ENCODE results near the gene RHBDL3. TPM values are rescaled to one million over a fixed set of nuclear protein-coding genes. Genes with fewer than 3 reads are reported as not detected.
A peak's percentile ranks its signal among the peaks of the same experiment; 100 is the strongest.

The RHBDL3 gene
- polyA plus RNA-seq, 1 experiment = 0.01 TPM

DNA sequence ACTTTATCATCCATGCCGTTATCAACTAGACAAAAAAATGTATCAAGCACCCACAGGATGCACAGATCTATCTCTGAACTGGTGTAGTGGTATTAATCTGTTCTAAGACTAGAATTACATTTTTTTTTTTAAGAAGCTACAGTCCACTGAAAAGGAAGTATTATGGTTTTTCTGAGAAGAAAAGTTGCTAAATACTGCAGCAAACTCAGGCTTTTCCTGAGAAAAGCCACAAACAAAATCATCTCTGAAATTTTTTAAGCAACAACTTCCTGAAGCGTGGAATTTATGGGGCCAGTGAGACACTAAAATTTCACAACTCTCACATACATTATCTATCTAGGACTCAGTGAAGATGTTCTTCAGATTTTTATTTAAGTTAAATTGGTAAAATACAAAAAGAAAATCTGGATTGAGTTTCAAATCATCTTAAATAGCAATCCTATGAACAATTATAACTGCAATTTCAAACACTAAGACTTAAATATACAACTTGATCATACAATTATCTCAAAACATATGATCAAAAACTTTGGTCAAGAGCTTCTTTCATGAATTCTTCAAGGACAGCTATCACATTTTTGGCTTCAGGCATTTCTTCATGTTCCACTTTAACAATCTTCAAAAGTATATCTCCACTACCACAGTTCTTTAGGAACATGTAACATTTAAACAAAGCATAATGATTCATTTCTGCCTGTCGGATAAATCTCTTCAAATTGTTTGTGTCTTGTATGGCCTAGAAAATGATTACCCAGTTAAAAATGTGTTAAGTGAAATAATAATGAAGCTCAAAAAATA lies 65.8 kb downstream of the RHBDL3 start:
- no peak for DNase-seq (ENCODE audit: low read depth)
- H3K36me3 ChIP-seq (ENCODE audit: control insufficient read depth, insufficient read depth, low read length) = no peaks in the 10 kb centered on the region
- H3K27me3 ChIP-seq (ENCODE audit: control insufficient read depth, insufficient read depth, low read length) = no peaks in the 10 kb centered on the region
- no peak overlapping the region for H3K4me3 ChIP-seq (ENCODE audit: low read depth, low read length)
- ChIA-PET POLR2A (interaction anchor here (0.6 kb wide), 1 partner anchor 18 kb away, joined by 5 read pairs; no protein-coding TSS in a partner anchor), CTCF (interaction anchor here (2.6 kb wide), 1 partner anchor 12 kb away, joined by 12 read pairs; no protein-coding TSS in a partner anchor)
- TF ChIP-seq, protein P1, sequence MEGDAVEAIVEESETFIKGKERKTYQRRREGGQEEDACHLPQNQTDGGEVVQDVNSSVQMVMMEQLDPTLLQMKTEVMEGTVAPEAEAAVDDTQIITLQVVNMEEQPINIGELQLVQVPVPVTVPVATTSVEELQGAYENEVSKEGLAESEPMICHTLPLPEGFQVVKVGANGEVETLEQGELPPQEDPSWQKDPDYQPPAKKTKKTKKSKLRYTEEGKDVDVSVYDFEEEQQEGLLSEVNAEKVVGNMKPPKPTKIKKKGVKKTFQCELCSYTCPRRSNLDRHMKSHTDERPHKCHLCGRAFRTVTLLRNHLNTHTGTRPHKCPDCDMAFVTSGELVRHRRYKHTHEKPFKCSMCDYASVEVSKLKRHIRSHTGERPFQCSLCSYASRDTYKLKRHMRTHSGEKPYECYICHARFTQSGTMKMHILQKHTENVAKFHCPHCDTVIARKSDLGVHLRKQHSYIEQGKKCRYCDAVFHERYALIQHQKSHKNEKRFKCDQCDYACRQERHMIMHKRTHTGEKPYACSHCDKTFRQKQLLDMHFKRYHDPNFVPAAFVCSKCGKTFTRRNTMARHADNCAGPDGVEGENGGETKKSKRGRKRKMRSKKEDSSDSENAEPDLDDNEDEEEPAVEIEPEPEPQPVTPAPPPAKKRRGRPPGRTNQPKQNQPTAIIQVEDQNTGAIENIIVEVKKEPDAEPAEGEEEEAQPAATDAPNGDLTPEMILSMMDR (IDR thresholded peaks at IDR 0.05; ENCODE audit: insufficient read depth, low read depth, low read length) = no peak

DNA sequence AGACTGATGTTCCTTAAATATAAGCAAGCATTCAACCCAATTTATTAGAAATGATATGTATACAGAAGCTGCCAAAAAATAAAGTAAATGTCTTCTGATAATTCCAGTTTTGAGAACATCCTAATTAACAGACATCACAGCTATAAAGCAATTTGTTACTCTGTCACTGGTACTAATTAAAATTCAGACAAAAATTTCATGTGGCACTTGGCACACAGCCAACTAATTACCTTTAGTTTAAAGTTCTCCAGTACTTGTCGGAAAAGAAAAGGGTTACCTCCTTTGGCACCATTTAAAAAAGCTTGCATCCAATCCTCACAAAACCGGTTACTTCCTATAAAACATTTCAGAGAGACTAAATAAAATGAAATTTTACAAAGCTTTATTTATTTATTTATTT lies 67.6 kb downstream of the RHBDL3 start:
- Histone ChIP-seq H3K27me3 (ENCODE audit: control insufficient read depth, insufficient read depth, low read length) (no peaks in the 10 kb centered on the region), H3K4me3 (ENCODE audit: low read depth, low read length) (no peak overlapping the region), H3K36me3 (ENCODE audit: control insufficient read depth, insufficient read depth, low read length) (no peaks in the 10 kb centered on the region)
- DNase-seq (ENCODE audit: low read depth) = no peak
- CTCF ChIA-PET = no interaction called here
- TF ChIP-seq, protein P1 (IDR thresholded peaks at IDR 0.05; ENCODE audit: insufficient read depth, low read depth, low read length) = no peak
- POLR2A ChIA-PET = no interaction called here

DNA sequence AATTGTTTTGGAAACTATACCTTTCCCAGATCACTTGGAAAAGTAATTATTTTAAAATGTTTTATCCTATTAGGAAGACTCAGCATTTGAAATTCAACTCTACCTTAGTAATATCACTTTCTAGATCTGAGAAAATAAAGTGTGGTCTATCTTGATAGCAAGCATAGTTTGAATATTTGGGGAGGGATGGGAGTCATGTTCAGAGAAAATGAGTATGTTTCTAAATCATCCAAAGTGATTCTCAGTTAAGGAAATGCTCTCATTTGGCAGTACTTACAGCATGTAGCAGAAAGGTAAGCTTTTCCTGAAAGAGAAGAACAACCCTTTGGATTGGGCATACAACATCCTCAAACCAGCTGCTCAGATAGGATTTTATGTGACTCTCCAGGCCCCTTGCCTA lies 69.4 kb downstream of the RHBDL3 start:
- H3K27me3 ChIP-seq (ENCODE audit: control insufficient read depth, insufficient read depth, low read length) = no peaks in the 10 kb centered on the region
- no peak for DNase-seq (ENCODE audit: low read depth)
- ChIA-PET CTCF (interaction anchor here (1.5 to 1.8 kb wide), 2 partner anchors 15 to 109 kb away, joined by 4 to 6 read pairs; partner anchors contain the start of gene PSMD11), POLR2A (interaction anchor here (1.2 kb wide), 1 partner anchor 16 kb away, joined by 18 read pairs; no protein-coding TSS in a partner anchor)
- no peaks in the 10 kb centered on the region; the same call in 1 of the 2 replicates for H3K36me3 ChIP-seq (ENCODE audit: control insufficient read depth, insufficient read depth, low read length)
- no peak overlapping the region for H3K4me3 ChIP-seq (ENCODE audit: low read depth, low read length)
- TF ChIP-seq, protein P1 (IDR thresholded peaks at IDR 0.05; ENCODE audit: insufficient read depth, low read depth, low read length) = no peak

DNA sequence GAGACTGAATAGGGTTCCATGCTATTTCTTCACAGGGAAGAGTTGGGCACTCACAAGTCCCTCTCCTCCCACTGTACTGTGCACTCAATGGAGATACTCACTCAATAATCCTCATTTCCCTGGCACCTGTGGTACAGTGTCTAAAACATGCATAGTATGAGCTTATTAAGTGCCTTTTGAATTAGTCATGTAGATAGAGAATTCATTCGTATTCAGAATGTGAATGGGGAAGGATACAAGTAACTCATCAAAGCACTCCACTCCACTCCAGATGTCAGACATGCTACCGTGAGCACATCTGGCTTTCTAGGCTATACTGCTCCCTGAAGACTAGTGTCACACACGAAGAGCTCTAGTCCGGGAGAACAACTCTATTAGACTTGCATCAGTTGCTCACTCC lies 70.1 kb downstream of the RHBDL3 start:
- Histone ChIP-seq H3K4me3 (ENCODE audit: low read depth, low read length) (no peak overlapping the region), H3K27me3 (ENCODE audit: control insufficient read depth, insufficient read depth, low read length) (no peaks in the 10 kb centered on the region), H3K36me3 (ENCODE audit: control insufficient read depth, insufficient read depth, low read length) (no peaks in the 10 kb centered on the region; the same call in 1 of the 2 replicates)
- DNase-seq (ENCODE audit: low read depth) = peak; percentile 71
- ChIA-PET POLR2A (interaction anchor here (0.6 to 1.2 kb wide), 2 partner anchors 15 to 125 kb away, joined by 3 to 18 read pairs; no protein-coding TSS in a partner anchor), CTCF (interaction anchor here (1.5 to 1.8 kb wide), 2 partner anchors 16 to 108 kb away, joined by 4 to 6 read pairs; partner anchors contain the start of gene PSMD11)
- TF ChIP-seq, protein P1 (IDR thresholded peaks at IDR 0.05; ENCODE audit: insufficient read depth, low read depth, low read length) = no peak

DNA sequence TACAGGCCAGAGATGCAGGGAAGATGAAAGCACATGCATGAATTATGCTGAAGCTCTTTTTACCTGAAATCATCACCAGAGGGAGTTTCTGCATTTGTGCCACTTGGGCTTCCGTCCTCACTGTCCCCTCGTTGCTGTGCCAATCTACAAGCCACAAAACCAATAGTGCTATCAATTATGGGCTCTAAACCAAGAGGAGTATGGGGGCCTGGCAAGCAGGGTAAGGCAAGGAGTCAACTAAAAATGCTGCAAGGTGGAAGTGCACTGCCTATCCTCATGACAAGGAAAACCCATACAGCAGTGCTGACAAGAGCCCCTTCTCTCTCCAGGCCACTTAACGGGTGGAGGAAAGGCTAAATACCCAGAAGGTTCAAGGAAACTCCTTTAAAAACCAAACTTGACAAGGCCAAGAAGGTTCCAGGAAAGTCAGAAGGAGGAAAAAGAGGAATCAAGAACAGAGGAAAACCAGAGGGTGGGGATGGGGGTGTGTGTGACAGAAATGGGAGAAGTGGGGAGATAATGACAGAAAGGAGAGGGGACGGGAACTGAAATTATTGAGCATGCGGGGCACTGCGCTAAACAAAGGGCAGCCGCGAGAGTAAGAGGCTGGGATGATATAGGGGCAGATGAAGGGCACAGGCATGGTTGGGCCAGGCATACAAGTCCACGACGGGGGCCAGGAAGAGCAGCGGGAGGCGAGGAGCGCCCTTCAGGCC lies 75.7 kb downstream of the RHBDL3 start:
- Histone ChIP-seq H3K4me3 (ENCODE audit: low read depth, low read length) (peak overlapping the region; percentile 44), H3K27me3 (ENCODE audit: control insufficient read depth, insufficient read depth, low read length) (no peaks in the 10 kb centered on the region), H3K36me3 (ENCODE audit: control insufficient read depth, insufficient read depth, low read length) (no peaks in the 10 kb centered on the region; the same call in 1 of the 2 replicates)
- TF ChIP-seq, protein P1 (IDR thresholded peaks at IDR 0.05; ENCODE audit: insufficient read depth, low read depth, low read length) = peak; percentile 26; the same call in 1 of the 2 replicates
- CTCF ChIA-PET = interaction anchor here (1.0 kb wide), 1 partner anchor 11 kb away, joined by 3 read pairs; no protein-coding TSS in a partner anchor
- POLR2A ChIA-PET = no interaction called here
- DNase-seq (ENCODE audit: low read depth) = no peak

Data from BJ (cell line).